Trophoblast cell (in vitro differentiated cells and primary cell): ENCODE data around the gene PFKP.

ENCODE experiments used
- DNase-seq, 2 donors: peaks; one replicate each; pipeline ENCODE4 v3.0.0-alpha.2; 2016
- H2AFZ ChIP-seq: 2 replicates; pipeline ENCODE4 v1.6.1; 2013; ENCODE audit warnings: low read length, moderate library complexity, mild to moderate bottlenecking; ENCODE audit not compliant: insufficient read depth, poor library complexity
- H2AK5ac ChIP-seq: 2 replicates; pipeline ENCODE4 v1.6.1; 2013; ENCODE audit warnings: mild to moderate bottlenecking, low read length
- H2BK120ac ChIP-seq: 2 replicates; pipeline ENCODE4 v1.6.1; 2013; ENCODE audit warnings: low read length, mild to moderate bottlenecking, moderate library complexity; ENCODE audit not compliant: insufficient read depth, poor library complexity
- H2BK12ac ChIP-seq: 2 replicates; pipeline ENCODE4 v1.6.1; 2013; ENCODE audit warnings: mild to moderate bottlenecking, low read length, moderate library complexity
- H2BK5ac ChIP-seq: 2 replicates; pipeline ENCODE4 v1.6.1; 2013; ENCODE audit warnings: low read length, low read depth, moderate library complexity, mild to moderate bottlenecking; ENCODE audit not compliant: poor library complexity
- H3K14ac ChIP-seq: 2 replicates; pipeline ENCODE4 v1.6.1; 2013; ENCODE audit warnings: mild to moderate bottlenecking, low read length
- H3K18ac ChIP-seq: 2 replicates; pipeline ENCODE4 v1.6.1; 2013; ENCODE audit warnings: mild to moderate bottlenecking, low read length
- H3K23ac ChIP-seq: 2 replicates; pipeline ENCODE4 v1.6.1; 2013; ENCODE audit warnings: low read length
- H3K27ac ChIP-seq: 2 replicates; pipeline ENCODE4 v1.5.1; 2013; ENCODE audit warnings: low read depth, mild to moderate bottlenecking, inconsistent platforms, low read length, moderate library complexity
- H3K27me3 ChIP-seq: 2 replicates; pipeline ENCODE4 v1.6.1; 2013; ENCODE audit warnings: inconsistent platforms, mild to moderate bottlenecking, low read length, moderate library complexity; ENCODE audit not compliant: insufficient read depth
- H3K36me3 ChIP-seq, 2 experiments: 1 replicate in 1 of 2; 2 replicates in 1 of 2; pipeline ENCODE4 v1.6.1; 2013; ENCODE audit warnings: low read length in 2 of 2, mild to moderate bottlenecking in 2 of 2, moderate library complexity in 1 of 2; ENCODE audit not compliant: insufficient read depth in 2 of 2, control insufficient read depth in 1 of 2
- H3K4ac ChIP-seq: 2 replicates; pipeline ENCODE4 v1.6.1; 2013; ENCODE audit warnings: low read depth, mild to moderate bottlenecking, low read length, moderate library complexity
- H3K4me1 ChIP-seq, 2 experiments: 1 replicate in 1 of 2; 2 replicates in 1 of 2; pipeline ENCODE4 v1.6.1; 2013; ENCODE audit warnings: low read length in 2 of 2, mild to moderate bottlenecking in 2 of 2, moderate library complexity in 1 of 2; ENCODE audit not compliant: insufficient read depth in 2 of 2, control insufficient read depth in 1 of 2
- H3K4me2 ChIP-seq: 2 replicates; pipeline ENCODE4 v1.6.1; 2013; ENCODE audit warnings: inconsistent platforms, mild to moderate bottlenecking, low read length, moderate library complexity
- H3K4me3 ChIP-seq: 2 replicates; pipeline ENCODE4 v1.5.1; 2013; ENCODE audit warnings: mild to moderate bottlenecking, low read depth, low read length, inconsistent platforms
- H3K79me1 ChIP-seq: one replicate; pipeline ENCODE4 v1.6.1; 2013; ENCODE audit warnings: low read length
- H3K79me2 ChIP-seq: 2 replicates; pipeline ENCODE4 v1.6.1; 2013; ENCODE audit warnings: low read length, mild to moderate bottlenecking; ENCODE audit not compliant: control insufficient read depth, insufficient read depth, poor library complexity
- H3K9ac ChIP-seq: 2 replicates; pipeline ENCODE4 v1.6.1; 2013; ENCODE audit warnings: mild to moderate bottlenecking, low read length
- H3K9me3 ChIP-seq: 2 replicates; pipeline ENCODE4 v1.6.1; 2013; ENCODE audit warnings: low read depth, mild to moderate bottlenecking, control low read depth, inconsistent platforms, low read length; ENCODE audit not compliant: insufficient read depth
- H4K12ac ChIP-seq: 2 replicates; pipeline ENCODE4 v1.6.1; 2013; ENCODE audit warnings: low read depth, mild to moderate bottlenecking, low read length, moderate library complexity
- H4K8ac ChIP-seq: 2 replicates; pipeline ENCODE4 v1.6.1; 2013; ENCODE audit warnings: low read depth, mild to moderate bottlenecking, low read length, moderate library complexity
- H4K91ac ChIP-seq: one replicate; pipeline ENCODE4 v1.6.1; 2013; ENCODE audit warnings: low read depth, mild to moderate bottlenecking, low read length, moderate library complexity
- WGBS: extraction: QIAGEN DNeasy Blood & Tissue Kit; methylation state at CpG from one replicate; pipeline ENCODE4 v1.1.7; 2013; ENCODE audit warnings: missing lambda C conversion rate; ENCODE audit not compliant: insufficient read length, insufficient coverage; ENCODE audit errors: extremely low coverage; 5-methylcytosine and 5-hydroxymethylcytosine counted together

The PFKP gene

GRCh38 chr10:3034616-3035015 lies 32.7 kb upstream of the PFKP start:
- no peaks in the 10 kb centered on the region for H3K79me1 ChIP-seq
- H4K12ac ChIP-seq, result no peak overlapping the region
- no peak overlapping the region for H2AFZ ChIP-seq
- H2BK120ac ChIP-seq, result no peak overlapping the region
- H2BK12ac ChIP-seq, result no peak overlapping the region
- H3K79me2 ChIP-seq, result no peaks in the 10 kb centered on the region
- H3K18ac ChIP-seq, result no peak overlapping the region
- no peak for DNase-seq
- H2BK5ac ChIP-seq, result no peak overlapping the region
- H3K36me3 ChIP-seq, result no peaks in the 10 kb centered on the region
- no peaks in the 10 kb centered on the region for H3K9me3 ChIP-seq
- no peak overlapping the region for H3K14ac ChIP-seq
- H3K4me2 ChIP-seq, result no peak overlapping the region
- H3K23ac ChIP-seq, result no peak overlapping the region
- H4K91ac ChIP-seq, result no peak overlapping the region
- H3K27ac ChIP-seq, result no peak overlapping the region
- H3K27me3 ChIP-seq, result no peaks in the 10 kb centered on the region
- no peak overlapping the region for H2AK5ac ChIP-seq
- no CpG with 5 or more reads among the region's 4 CpGs for WGBS
- H3K4me3 ChIP-seq, result no peak overlapping the region
- H3K9ac ChIP-seq, result no peak overlapping the region
- no peak overlapping the region for H3K4ac ChIP-seq
- H3K4me1 ChIP-seq, result no peaks in the 10 kb centered on the region
- no peak overlapping the region for H4K8ac ChIP-seq

- Histone ChIP-seq H3K4me2 (no peak overlapping the region), H2AFZ (no peak overlapping the region), H3K18ac (no peak overlapping the region), H2BK12ac (no peak overlapping the region), H3K79me1 (no peaks in the 10 kb centered on the region), H3K79me2 (no peaks in the 10 kb centered on the region), H3K27ac (no peak overlapping the region), H3K4me1 (no peaks in the 10 kb centered on the region), H3K23ac (no peak overlapping the region), H4K8ac (no peak overlapping the region), H3K27me3 (no peaks in the 10 kb centered on the region), H2BK120ac (no peak overlapping the region), H3K9me3 (no peaks in the 10 kb centered on the region), H3K9ac (no peak overlapping the region), H4K12ac (no peak overlapping the region), H3K4me3 (no peak overlapping the region), H2AK5ac (no peak overlapping the region), H3K36me3 (no peaks in the 10 kb centered on the region), H2BK5ac (no peak overlapping the region), H3K4ac (no peak overlapping the region), H4K91ac (no peak overlapping the region), H3K14ac (no peak overlapping the region)
- no peak for DNase-seq
- no CpG with 5 or more reads among the region's 8 CpGs for WGBS
Observed at GRCh38 chr10:3036155-3037021, 31.0 kb upstream of the PFKP start.

GRCh38 chr10:3037182-3037581 lies 30.2 kb upstream of the PFKP start:
- no peak overlapping the region for H2AK5ac ChIP-seq
- no peak overlapping the region for H3K23ac ChIP-seq
- no peak overlapping the region for H3K14ac ChIP-seq
- no peaks in the 10 kb centered on the region for H3K79me2 ChIP-seq
- no peak overlapping the region for H4K12ac ChIP-seq
- H3K4ac ChIP-seq, result no peak overlapping the region
- no peaks in the 10 kb centered on the region for H3K27me3 ChIP-seq
- no peak for DNase-seq
- no peak overlapping the region for H3K4me2 ChIP-seq
- no peak overlapping the region for H4K8ac ChIP-seq
- H2BK12ac ChIP-seq, result no peak overlapping the region
- H3K9me3 ChIP-seq, result no peaks in the 10 kb centered on the region
- no peak overlapping the region for H2BK5ac ChIP-seq
- no peak overlapping the region for H3K4me3 ChIP-seq
- H2AFZ ChIP-seq, result no peak overlapping the region
- H2BK120ac ChIP-seq, result no peak overlapping the region
- H4K91ac ChIP-seq, result no peak overlapping the region
- no CpG with 5 or more reads among the region's 4 CpGs for WGBS
- H3K9ac ChIP-seq, result no peak overlapping the region
- H3K79me1 ChIP-seq, result no peaks in the 10 kb centered on the region
- H3K27ac ChIP-seq, result no peak overlapping the region
- H3K18ac ChIP-seq, result no peak overlapping the region
- no peaks in the 10 kb centered on the region for H3K4me1 ChIP-seq
- H3K36me3 ChIP-seq, result no peaks in the 10 kb centered on the region

- Histone ChIP-seq H3K4me3 (no peak overlapping the region), H3K9me3 (peaks cover 2% of the 10 kb centered on the region), H3K79me2 (peaks cover 1% of the 10 kb centered on the region), H4K91ac (no peak overlapping the region), H3K36me3 (no peaks in the 10 kb centered on the region), H2AFZ (no peak overlapping the region), H2BK12ac (no peak overlapping the region), H4K12ac (no peak overlapping the region), H3K18ac (no peak overlapping the region), H3K4me2 (no peak overlapping the region), H2BK120ac (no peak overlapping the region), H3K4ac (no peak overlapping the region), H3K23ac (no peak overlapping the region), H2AK5ac (no peak overlapping the region), H3K14ac (no peak overlapping the region), H4K8ac (no peak overlapping the region), H2BK5ac (no peak overlapping the region), H3K27ac (no peak overlapping the region), H3K79me1 (peaks cover 5% of the 10 kb centered on the region), H3K27me3 (no peaks in the 10 kb centered on the region), H3K4me1 (peaks cover 3 to 4% of the 10 kb centered on the region in 2 experiments), H3K9ac (no peak overlapping the region)
- no peak for DNase-seq
- no CpG with 5 or more reads among the region's 1 CpG for WGBS
Observed at GRCh38 chr10:3040069-3040468, 27.3 kb upstream of the PFKP start.
